BJ (cell line): Measurements from ENCODE around the gene ATP12A. TPM values are rescaled to one million over a fixed set of nuclear protein-coding genes. Genes with fewer than 3 reads are reported as not detected.

Source experiments
- CTCF ChIA-PET: fragments of 350-600 bp; formaldehyde crosslinking; extraction: SDS; loops from one replicate; lab custom pipeline; 2021; ENCODE audit warnings: antibody characterized with exemption, inconsistent platforms; lab: Yijun Ruan, JAX
- POLR2A ChIA-PET: fragments of 300-600 bp; sonication (Branson Sonifier 250); formaldehyde crosslinking; extraction: SDS; loops from one replicate; lab custom pipeline; 2021; ENCODE audit warnings: antibody characterized with exemption; lab: Charles Lee
- DNase-seq: peaks from one replicate; pipeline ENCODE4 v3.0.0-alpha.2; 2011; ENCODE audit warnings: low read depth
- H3K27me3 ChIP-seq: 2 replicates; pipeline ENCODE4 v1.6.0; 2011; ENCODE audit warnings: low read length; ENCODE audit not compliant: control insufficient read depth, insufficient read depth
- H3K36me3 ChIP-seq: 2 replicates; pipeline ENCODE4 v1.5.1; 2011; ENCODE audit warnings: low read length; ENCODE audit not compliant: control insufficient read depth, insufficient read depth
- H3K4me3 ChIP-seq: 2 replicates; pipeline ENCODE4 v1.5.1; 2011; ENCODE audit warnings: low read depth, mild to moderate bottlenecking, control low read depth, low read length
- polyA plus RNA-seq: library from polyadenylated mRNA; depleted of rRNA; stranded (reverse); fragments of >200 nt; gene quantifications from 2 replicates; pipeline ENCODE4 v1.2.3, GENCODE V29; 2011
- TF ChIP-seq, protein P1 (sequence below): IDR thresholded peaks from 2 replicates; pipeline ENCODE4 v1.5.1; 2011; ENCODE audit warnings: low read depth, mild to moderate bottlenecking, control low read depth, inconsistent platforms, low read length, moderate library complexity; ENCODE audit not compliant: insufficient read depth

The ATP12A gene
- polyA plus RNA-seq, 1 experiment: not detected

DNA sequence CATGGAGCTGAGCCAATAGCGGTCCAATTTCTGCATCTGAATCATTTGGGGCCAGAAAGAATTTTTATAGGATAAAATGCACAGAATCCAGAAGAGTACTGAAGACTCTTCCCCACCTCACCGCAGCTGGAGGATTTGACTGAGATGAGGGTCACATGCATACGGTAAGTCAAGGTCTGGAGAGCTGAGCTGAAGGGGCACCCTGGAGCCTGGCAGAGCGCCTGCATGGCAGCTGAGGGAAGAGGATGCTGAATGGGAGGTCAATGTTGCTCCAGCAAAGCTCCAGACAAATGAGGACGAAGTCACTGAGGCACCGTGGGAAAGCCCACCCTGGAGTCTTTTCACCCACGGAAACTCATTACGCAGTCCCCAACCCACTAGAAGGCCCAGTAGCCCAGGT, 43.4 kb upstream of the ATP12A start:
- POLR2A ChIA-PET: no interaction called here

DNA sequence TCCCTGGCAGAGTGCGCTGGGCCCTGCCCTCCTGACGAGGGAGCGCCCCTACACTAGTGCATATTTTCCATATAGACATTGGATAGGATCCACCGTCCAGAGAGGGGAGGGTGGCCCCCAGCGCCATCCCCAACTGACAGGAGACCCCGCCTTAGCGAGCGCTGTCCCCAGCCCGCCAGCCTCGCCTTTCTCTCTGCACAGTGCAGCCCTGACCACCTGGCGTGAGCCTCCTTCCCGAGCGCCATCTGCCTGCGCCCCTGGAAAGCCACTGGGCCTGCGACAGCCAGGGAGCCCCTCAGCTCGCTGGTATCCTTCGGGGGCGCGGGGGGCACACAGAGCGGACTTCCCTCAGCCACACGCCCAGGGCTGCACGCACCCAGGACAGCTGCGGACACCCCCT, 42.1 kb upstream of the ATP12A start:
- Histone ChIP-seq H3K27me3 (no peaks in the 10 kb centered on the region), H3K4me3 (no peak overlapping the region), H3K36me3 (no peaks in the 10 kb centered on the region)
- no peak for DNase-seq
- TF ChIP-seq, protein P1, sequence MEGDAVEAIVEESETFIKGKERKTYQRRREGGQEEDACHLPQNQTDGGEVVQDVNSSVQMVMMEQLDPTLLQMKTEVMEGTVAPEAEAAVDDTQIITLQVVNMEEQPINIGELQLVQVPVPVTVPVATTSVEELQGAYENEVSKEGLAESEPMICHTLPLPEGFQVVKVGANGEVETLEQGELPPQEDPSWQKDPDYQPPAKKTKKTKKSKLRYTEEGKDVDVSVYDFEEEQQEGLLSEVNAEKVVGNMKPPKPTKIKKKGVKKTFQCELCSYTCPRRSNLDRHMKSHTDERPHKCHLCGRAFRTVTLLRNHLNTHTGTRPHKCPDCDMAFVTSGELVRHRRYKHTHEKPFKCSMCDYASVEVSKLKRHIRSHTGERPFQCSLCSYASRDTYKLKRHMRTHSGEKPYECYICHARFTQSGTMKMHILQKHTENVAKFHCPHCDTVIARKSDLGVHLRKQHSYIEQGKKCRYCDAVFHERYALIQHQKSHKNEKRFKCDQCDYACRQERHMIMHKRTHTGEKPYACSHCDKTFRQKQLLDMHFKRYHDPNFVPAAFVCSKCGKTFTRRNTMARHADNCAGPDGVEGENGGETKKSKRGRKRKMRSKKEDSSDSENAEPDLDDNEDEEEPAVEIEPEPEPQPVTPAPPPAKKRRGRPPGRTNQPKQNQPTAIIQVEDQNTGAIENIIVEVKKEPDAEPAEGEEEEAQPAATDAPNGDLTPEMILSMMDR: no peak
- ChIA-PET CTCF (interaction anchor here (1.2 to 2.3 kb wide), 2 partner anchors 11 kb away, joined by 4 to 7 read pairs; no protein-coding TSS in a partner anchor), POLR2A (no interaction called here)

More for the DNA sequence above, 43.4 kb upstream of the ATP12A start:
- no peak for DNase-seq
- TF ChIP-seq, protein P1: no peak
- Histone ChIP-seq H3K4me3 (no peak overlapping the region), H3K27me3 (no peaks in the 10 kb centered on the region), H3K36me3 (no peaks in the 10 kb centered on the region)
- CTCF ChIA-PET: interaction anchor here (1.6 to 2.3 kb wide), 2 partner anchors 10 to 91 kb away, joined by 3 to 7 read pairs; no protein-coding TSS in a partner anchor

DNA sequence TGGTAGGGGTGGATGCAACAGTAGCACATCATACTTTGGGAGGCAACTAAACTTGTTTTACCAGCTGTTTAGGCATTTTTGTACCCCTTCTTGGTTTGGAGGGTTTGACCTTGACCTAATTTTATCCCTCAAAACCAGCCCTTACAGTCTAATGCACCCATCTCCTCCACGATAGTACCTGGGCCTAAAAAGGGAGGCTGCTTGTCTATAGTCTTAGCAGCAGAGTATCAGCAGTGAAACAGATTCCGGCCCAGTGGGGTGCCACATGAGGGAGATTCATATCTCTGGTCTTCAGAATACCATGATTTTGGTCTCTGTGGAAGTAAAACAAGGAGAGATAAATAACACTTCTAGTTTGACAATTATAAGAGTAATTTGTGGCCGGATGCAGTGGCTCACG, 39.5 kb upstream of the ATP12A start:
- TF ChIP-seq, protein P1: no peak
- CTCF ChIA-PET: interaction anchor here (1.1 to 2.1 kb wide), 3 partner anchors 8 to 34 kb away, joined by 3 to 4 read pairs (median 4); no protein-coding TSS in a partner anchor

DNA sequence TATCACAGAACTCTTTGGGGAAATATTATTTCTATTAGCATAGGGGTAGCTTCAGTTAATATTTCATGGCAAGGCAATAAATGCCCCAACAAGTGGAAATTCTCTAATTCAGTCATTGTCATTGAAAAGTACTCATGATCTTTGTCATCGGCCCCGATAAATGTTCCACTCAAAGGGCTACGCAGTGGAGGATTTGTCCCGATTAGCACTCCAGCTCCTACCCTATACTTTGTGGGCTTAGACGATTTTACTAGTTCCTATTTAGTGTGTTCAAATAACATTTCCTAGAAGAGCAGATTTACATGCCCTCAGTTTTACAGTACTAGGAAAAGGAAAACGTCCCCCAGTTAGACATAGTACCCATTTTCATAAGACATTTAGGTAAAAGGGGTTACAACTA, 38.0 kb upstream of the ATP12A start:
- POLR2A ChIA-PET: no interaction called here
- TF ChIP-seq, protein P1: no peak
- DNase-seq: no peak
- CTCF ChIA-PET: interaction anchor here (0.8 to 2.1 kb wide), 3 partner anchors 10 to 52 kb away, joined by 3 to 4 read pairs (median 4); no protein-coding TSS in a partner anchor
- no peaks in the 10 kb centered on the region for H3K27me3 ChIP-seq
- H3K36me3 ChIP-seq: no peaks in the 10 kb centered on the region
- H3K4me3 ChIP-seq: no peak overlapping the region

More for the DNA sequence above, 39.5 kb upstream of the ATP12A start:
- no peaks in the 10 kb centered on the region for H3K27me3 ChIP-seq
- no peak overlapping the region for H3K4me3 ChIP-seq
- POLR2A ChIA-PET: no interaction called here
- H3K36me3 ChIP-seq: no peaks in the 10 kb centered on the region
- no peak for DNase-seq

DNA sequence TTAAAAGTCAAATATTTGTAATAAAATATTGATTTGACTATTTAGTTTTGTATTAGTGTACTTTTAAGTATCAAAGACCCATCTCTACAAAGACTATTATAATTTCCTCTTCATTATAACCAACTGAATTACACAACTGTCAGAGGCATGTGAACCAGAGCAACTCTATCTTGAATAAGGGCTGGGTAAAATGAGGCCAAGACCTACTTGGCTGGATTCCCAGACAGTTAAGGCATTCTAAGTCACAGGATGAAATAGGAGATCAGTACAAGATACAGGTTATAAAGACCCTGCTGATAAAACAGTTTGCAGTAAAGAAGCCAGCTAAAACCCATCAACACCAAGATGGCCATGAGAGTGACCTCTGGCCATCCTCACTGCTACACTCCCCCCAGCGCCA, 36.2 kb upstream of the ATP12A start:
- no peak overlapping the region for H3K4me3 ChIP-seq
- DNase-seq: no peak
- no peaks in the 10 kb centered on the region for H3K27me3 ChIP-seq
- no peaks in the 10 kb centered on the region for H3K36me3 ChIP-seq
- POLR2A ChIA-PET: no interaction called here
- CTCF ChIA-PET: interaction anchor here (0.7 to 1.1 kb wide), 2 partner anchors 15 to 16 kb away, joined by 3 read pairs; no protein-coding TSS in a partner anchor
- TF ChIP-seq, protein P1: no peak
